SH-SY5Y (cell line): ENCODE measurements around the gene C3orf38.

ENCODE experiments used
- GATA2 ChIP-seq: IDR thresholded peaks from 2 replicates; pipeline ENCODE4 v1.6.1; 2011; ENCODE audit warnings: mild to moderate bottlenecking, low read depth, low read length
- GATA3 ChIP-seq: IDR thresholded peaks from 2 replicates; pipeline ENCODE4 v1.6.1; 2011; ENCODE audit warnings: low read depth, mild to moderate bottlenecking, low read length, moderate library complexity

DNA sequence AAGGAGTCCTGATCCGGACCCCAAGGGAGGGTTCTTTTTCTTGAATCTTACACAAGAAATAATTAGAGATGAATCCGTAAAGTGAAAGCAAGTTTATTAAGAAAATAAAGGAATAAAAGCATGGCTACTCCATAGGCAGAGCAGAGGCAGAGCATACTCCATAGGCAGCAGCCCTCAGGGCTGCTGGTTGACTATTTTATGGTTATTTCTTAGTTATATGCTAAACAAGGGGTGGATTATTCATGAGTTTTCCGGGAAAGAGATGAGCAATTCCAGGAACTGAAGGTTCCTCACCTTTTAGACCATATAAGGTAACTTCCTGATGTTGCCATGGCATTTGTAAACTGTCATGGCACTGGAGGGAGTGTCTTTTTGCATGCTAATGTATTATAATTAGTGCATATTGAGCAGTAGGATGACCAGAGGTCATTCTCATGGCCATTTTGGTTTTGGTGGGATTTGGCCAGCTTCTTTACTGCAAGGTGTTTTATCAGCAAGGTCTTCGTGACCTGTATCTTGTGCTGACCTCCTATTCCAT lies 42.2 kb downstream of the C3orf38 start:
- TF ChIP-seq GATA2 (no peak), GATA3 (no peak)
